ENCODE measurements around the gene KIZ.

KIZ gene

DNA sequence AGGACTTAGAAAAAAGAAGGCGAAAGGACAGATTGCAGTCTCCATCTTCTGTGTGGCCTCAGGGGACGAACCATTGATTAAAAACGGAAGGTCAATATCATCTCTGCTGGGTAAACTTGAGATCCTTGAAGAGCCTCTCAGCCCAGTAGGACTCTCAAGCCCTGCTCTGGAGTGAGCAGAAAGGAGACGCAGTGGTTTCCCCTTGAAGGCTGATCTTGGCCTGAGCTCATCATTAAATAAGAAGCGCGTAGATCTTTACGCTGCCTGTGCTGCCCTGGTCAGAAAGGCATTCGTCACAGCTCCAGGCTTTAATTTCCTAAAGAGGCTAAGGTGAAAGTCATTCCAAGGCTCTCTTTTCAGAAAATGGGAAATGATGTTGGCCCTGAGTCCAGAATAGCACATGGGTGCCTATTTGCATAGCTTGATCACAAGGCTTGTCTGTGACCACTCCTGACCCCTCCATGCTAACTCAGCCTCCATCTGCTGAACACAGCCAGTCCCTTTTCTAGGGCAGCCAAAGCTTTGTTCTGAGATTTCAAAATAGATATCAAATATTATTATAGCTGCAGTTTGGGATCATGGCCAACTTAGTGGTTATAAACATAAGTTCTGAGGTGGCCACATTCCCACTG, 148.0 kb downstream of the KIZ start:
- DNase-seq = no peak

- no peak for DNase-seq
These were observed 152.9 kb downstream of the KIZ start for GRCh38 chr20:21278829-21279228.

- no peak for DNase-seq
These were observed 154.0 kb downstream of the KIZ start for GRCh38 chr20:21279706-21280521.

GRCh38 chr20:21280522-21281016, 154.7 kb downstream of the KIZ start:
- no peak for DNase-seq

DNA sequence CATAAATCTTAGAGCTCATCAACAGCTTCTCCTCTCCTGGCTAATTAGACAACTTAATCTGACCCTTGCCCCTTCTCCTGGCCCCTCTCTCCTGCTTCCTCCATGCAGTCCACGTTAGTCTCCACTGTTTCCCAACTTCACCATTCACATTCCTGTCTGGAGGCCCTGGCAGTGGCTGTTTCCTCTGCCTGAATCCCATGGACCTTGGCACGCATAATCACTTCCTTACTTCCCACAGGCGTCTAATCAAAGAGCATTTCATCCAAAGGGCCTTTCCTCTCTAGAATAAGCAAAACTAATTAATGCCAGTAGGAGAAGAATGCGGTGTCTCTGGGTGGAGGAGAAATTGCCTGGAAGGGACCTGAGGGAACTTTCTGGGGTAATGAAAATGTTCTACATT, 160.9 kb downstream of the KIZ start:
- no peak for DNase-seq

- DNase-seq = no peak
These were observed 162.9 kb downstream of the KIZ start for GRCh38 chr20:21288587-21289370.

DNA sequence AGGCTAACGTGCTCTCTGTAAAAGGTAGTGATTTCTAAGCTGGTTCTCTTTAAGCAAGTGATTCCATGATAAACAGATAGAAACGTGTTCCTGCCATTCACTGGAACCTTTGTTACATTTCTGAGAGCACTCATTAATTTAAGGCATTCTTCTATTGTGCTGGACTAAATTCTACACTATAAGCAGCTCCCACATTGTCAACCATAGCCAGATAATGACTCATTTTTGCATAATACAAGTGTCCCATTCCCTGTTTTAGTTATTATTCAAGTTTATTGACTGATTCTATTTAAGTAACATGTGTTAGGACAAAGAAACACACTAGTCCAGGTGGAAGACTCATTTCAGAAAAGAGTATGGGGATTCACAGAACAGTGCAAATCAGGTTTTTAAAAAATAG, 163.8 kb downstream of the KIZ start:
- no peak for DNase-seq

DNA sequence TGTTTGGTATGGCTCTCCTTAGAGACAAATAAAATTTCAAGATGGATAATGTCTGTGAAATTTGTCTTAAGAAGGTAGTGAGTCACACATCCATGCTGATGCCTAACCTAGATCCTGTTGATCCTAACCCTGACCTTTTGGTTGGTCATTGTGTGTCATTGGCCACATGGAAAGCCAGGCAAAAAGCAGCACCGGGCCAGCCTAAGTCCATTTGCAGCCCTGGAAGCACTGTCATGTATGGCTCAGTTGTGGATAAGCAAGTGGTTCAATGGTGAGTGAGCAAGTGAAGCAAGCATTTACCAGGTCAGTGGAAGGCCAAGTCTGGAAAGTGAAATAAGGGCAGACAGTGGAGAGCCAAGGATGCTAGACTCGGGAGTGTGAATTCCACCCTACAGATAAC, 165.1 kb downstream of the KIZ start:
- no peak for DNase-seq

GRCh38 chr20:21294755-21295154, 168.9 kb downstream of the KIZ start:
- DNase-seq = no peak
